IMR-90 (cell line): Measurements from ENCODE around the gene SLC36A1. TPM values are rescaled to one million over a fixed set of nuclear protein-coding genes. Genes with fewer than 3 reads are reported as not detected.

ENCODE experiments used
- ATAC-seq: fragments of 200-7000 bp; cut with Tn5 transposase; 2 replicates; pipeline ENCODE4 v1.9.1; 2020; ENCODE audit warnings: low read depth, mild to moderate bottlenecking, moderate library complexity
- BruUV-seq: library from RNA; stranded (reverse); fragments of 400-500 nt; replicated peaks from 2 replicates; lab custom pipeline; 2021; lab: Mats Ljungman, UMichigan
- CTCF ChIA-PET: fragments of 300-600 bp; formaldehyde crosslinking; extraction: SDS; loops from one replicate; lab custom pipeline; 2021; ENCODE audit warnings: antibody characterized with exemption; lab: Yijun Ruan, JAX
- POLR2A ChIA-PET: fragments of 300-600 bp; sonication (Branson Sonifier 250); formaldehyde crosslinking; loops from one replicate; lab custom pipeline; 2022; ENCODE audit warnings: antibody characterized with exemption; ENCODE audit not compliant: unreplicated experiment; lab: Charles Lee
- DNase-seq: peaks from one replicate; pipeline ENCODE4 v3.0.0; 2013
- H2AFZ ChIP-seq: replicated peaks from 2 replicates; pipeline ENCODE3; 2013; ENCODE audit warnings: low read length, mild to moderate bottlenecking; ENCODE audit not compliant: poor library complexity
- H2AK5ac ChIP-seq: 2 replicates; pipeline ENCODE4 v1.6.1; 2013; ENCODE audit warnings: low read depth, low read length, inconsistent platforms
- H2AK9ac ChIP-seq: replicated peaks from 2 replicates; pipeline ENCODE3; 2013; ENCODE audit warnings: mild to moderate bottlenecking, low read depth, low read length, moderate library complexity; ENCODE audit not compliant: poor library complexity
- H2BK120ac ChIP-seq: 2 replicates; pipeline ENCODE4 v1.6.1; 2013; ENCODE audit warnings: low read depth, low read length, inconsistent platforms
- H2BK15ac ChIP-seq: 3 replicates; pipeline ENCODE4 v1.6.1; 2013; ENCODE audit warnings: low read depth, low read length, inconsistent platforms
- H2BK20ac ChIP-seq: 2 replicates; pipeline ENCODE4 v1.6.1; 2013; ENCODE audit warnings: low read depth, mild to moderate bottlenecking, inconsistent platforms, low read length, moderate library complexity
- H2BK5ac ChIP-seq: 2 replicates; pipeline ENCODE4 v1.6.1; 2013; ENCODE audit warnings: mild to moderate bottlenecking, low read depth, low read length, inconsistent platforms; ENCODE audit not compliant: poor library complexity, severe bottlenecking
- H3K14ac ChIP-seq: replicated peaks from 2 replicates; pipeline ENCODE4 v1.6.1; 2013; ENCODE audit warnings: low read depth, low read length, inconsistent platforms
- H3K18ac ChIP-seq: 2 replicates; pipeline ENCODE4 v1.6.1; 2013; ENCODE audit warnings: low read depth, low read length, control low read depth
- H3K23ac ChIP-seq: 2 replicates; pipeline ENCODE4 v1.6.1; 2013; ENCODE audit warnings: low read depth, low read length, inconsistent platforms
- H3K27ac ChIP-seq: 2 replicates; pipeline ENCODE4 v1.5.1; 2013; ENCODE audit warnings: mild to moderate bottlenecking, control low read depth, low read length; ENCODE audit not compliant: insufficient read depth
- H3K27me3 ChIP-seq: 2 replicates; pipeline ENCODE4 v1.6.1; 2013; ENCODE audit warnings: low read length; ENCODE audit not compliant: control insufficient read depth, insufficient read depth
- H3K36me3 ChIP-seq: 2 replicates; pipeline ENCODE4 v1.6.1; 2013; ENCODE audit warnings: low read length, mixed read lengths; ENCODE audit not compliant: control insufficient read depth, insufficient read depth
- H3K4ac ChIP-seq: 2 replicates; pipeline ENCODE4 v1.6.1; 2013; ENCODE audit warnings: low read depth, low read length, inconsistent platforms
- H3K4me1 ChIP-seq: 2 replicates; pipeline ENCODE4 v1.6.1; 2013; ENCODE audit warnings: low read length, mixed read lengths; ENCODE audit not compliant: control insufficient read depth, insufficient read depth
- H3K4me2 ChIP-seq: 2 replicates; pipeline ENCODE4 v1.6.1; 2013; ENCODE audit warnings: low read depth, mild to moderate bottlenecking, control low read depth, low read length, moderate library complexity
- H3K4me3 ChIP-seq: 2 replicates; pipeline ENCODE4 v1.5.1; 2013; ENCODE audit warnings: low read depth, mild to moderate bottlenecking, control low read depth, low read length, moderate library complexity; ENCODE audit not compliant: insufficient read depth
- H3K56ac ChIP-seq: 2 replicates; pipeline ENCODE4 v1.6.1; 2013; ENCODE audit warnings: low read length, inconsistent platforms; ENCODE audit not compliant: insufficient read depth; ENCODE audit errors: extremely low read depth
- H3K79me1 ChIP-seq, 2 experiments: 2 replicates each; pipeline ENCODE4 v1.6.1; 2013; ENCODE audit warnings: low read length in 2 of 2, inconsistent platforms in 1 of 2, low read depth in 1 of 2
- H3K9ac ChIP-seq: 2 replicates; pipeline ENCODE4 v1.6.1; 2013; ENCODE audit warnings: low read depth, low read length, control low read depth
- H3K9me1 ChIP-seq: 2 replicates; pipeline ENCODE4 v1.6.1; 2013; ENCODE audit warnings: low read length, inconsistent platforms; ENCODE audit not compliant: insufficient read depth
- H3K9me3 ChIP-seq: 2 replicates; pipeline ENCODE4 v1.6.1; 2013; ENCODE audit warnings: low read length; ENCODE audit not compliant: control insufficient read depth, insufficient read depth
- H4K20me1 ChIP-seq: 2 replicates; pipeline ENCODE4 v1.6.1; 2013; ENCODE audit warnings: low read length, inconsistent platforms; ENCODE audit not compliant: insufficient read depth
- H4K5ac ChIP-seq: 2 replicates; pipeline ENCODE4 v1.6.1; 2013; ENCODE audit warnings: mild to moderate bottlenecking, low read depth, low read length, control low read depth
- H4K8ac ChIP-seq, 2 experiments: 2 replicates each; pipeline ENCODE4 v1.6.1; 2013; ENCODE audit warnings: low read depth in 2 of 2, low read length in 2 of 2, control low read depth in 1 of 2, inconsistent platforms in 1 of 2
- H4K91ac ChIP-seq: 2 replicates; pipeline ENCODE4 v1.6.1; 2013; ENCODE audit warnings: low read depth, low read length, inconsistent platforms; ENCODE audit not compliant: insufficient read depth
- CEBPB ChIP-seq: IDR thresholded peaks from 2 replicates; pipeline ENCODE4 v1.6.1; 2012; ENCODE audit warnings: low read depth, low read length, improper control_type of control experiment
- FOS ChIP-seq: fragments of 150-350 bp; IDR thresholded peaks from 2 replicates; pipeline ENCODE4 v1.6.1; 2016; ENCODE audit warnings: low read depth, low read length
- MAFK ChIP-seq: IDR thresholded peaks from 2 replicates; pipeline ENCODE4 v1.6.1; 2012; ENCODE audit warnings: low read depth, low read length, improper control_type of control experiment
- MAZ ChIP-seq: IDR thresholded peaks from 2 replicates; pipeline ENCODE4 v1.6.1; 2012; ENCODE audit warnings: low read depth, mild to moderate bottlenecking, low read length, improper control_type of control experiment, moderate library complexity, borderline replicate concordance
- RCOR1 ChIP-seq: IDR thresholded peaks from 2 replicates; pipeline ENCODE4 v1.6.1; 2012; ENCODE audit warnings: mild to moderate bottlenecking, low read length, improper control_type of control experiment; ENCODE audit not compliant: insufficient replicate concordance
- SMC3 ChIP-seq: fragments of 150-350 bp; IDR thresholded peaks from 2 replicates; pipeline ENCODE4 v1.6.1; 2016; ENCODE audit warnings: low read depth, mild to moderate bottlenecking, antibody characterized with exemption, low read length, moderate library complexity
- WGBS, 2 experiments: methylation state at CpG; one replicate each; pipeline versions ENCODE4 v1.1.5 to v1.1.7; 2013; ENCODE audit warnings: missing lambda C conversion rate in 2 of 2; ENCODE audit not compliant: insufficient read length in 1 of 2; ENCODE audit errors: extremely low coverage in 2 of 2; 5-methylcytosine and 5-hydroxymethylcytosine counted together
- dilution Hi-C: fragments of 300-500 bp; cut with HindIII; formaldehyde crosslinking; loops from one replicate; pipeline ENCODE4 v1.14.3; 2018; ENCODE audit warnings: low sequenced_read_pairs; ENCODE audit not compliant: unreplicated experiment
- in situ Hi-C: fragments of 300-500 bp; cut with MboI; formaldehyde crosslinking; loops from 3 replicates; pipeline ENCODE4 v1.14.3; 2019; ENCODE audit warnings: low sequenced_read_pairs, inconsistent platforms, mixed read lengths
- intact Hi-C: fragments of 100-400 bp; cut with micrococcal nuclease; formaldehyde crosslinking; loops from 2 replicates; pipeline ENCODE4 v1.10.0; 2022
- polyA plus RNA-seq, 3 experiments: library from polyadenylated mRNA; depleted of rRNA; stranded (reverse); fragments of >200 nt; gene quantifications; 2 replicates each; pipeline ENCODE4 v1.2.3, GENCODE V29; 2012; ENCODE audit warnings: low replicate concordance in 1 of 3
- total RNA-seq: library from RNA; depleted of rRNA; stranded (reverse); fragments of >200 nt; gene quantifications from 2 replicates; pipeline ENCODE4 v1.2.3, GENCODE V29; 2012
- TF ChIP-seq, protein P1 (sequence below): fragments of 150-350 bp; IDR thresholded peaks from 2 replicates; pipeline ENCODE4 v1.6.1; 2017; ENCODE audit warnings: mild to moderate bottlenecking, antibody characterized with exemption, low read length, low read depth

SLC36A1 gene
- total and polyA plus RNA-seq, 2 of the 4 experiments (the other 2 are of a cell fraction) = 5.7 to 8.7 TPM

DNA sequence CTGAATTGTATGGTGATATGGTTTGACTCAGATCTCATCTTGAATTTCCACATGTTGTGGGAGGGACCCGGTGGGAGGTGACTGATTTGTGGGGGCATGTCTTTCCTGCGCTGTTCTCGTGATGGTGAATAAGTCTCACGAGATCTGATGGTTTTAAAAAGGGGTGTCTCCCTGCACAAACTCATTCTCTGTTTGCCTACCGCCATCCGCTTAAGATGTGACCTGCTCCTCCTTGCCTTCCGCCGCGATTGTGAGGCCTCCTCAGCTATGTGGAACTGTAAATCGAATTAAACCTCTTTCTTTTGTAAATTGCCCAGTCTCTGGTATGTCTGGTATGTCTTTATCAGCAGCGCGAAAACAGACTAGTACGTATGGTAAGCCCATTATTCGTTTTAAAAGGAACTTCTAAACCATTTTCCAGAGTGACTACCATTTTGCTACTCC lies 48.7 kb downstream of the SLC36A1 start:
- intact Hi-C loops = loop anchor here (1.0 to 5.0 kb wide), 3 partner anchors 49 to 179 kb away; partner anchors contain the start of gene SLC36A1

More for the DNA sequence above, 48.7 kb downstream of the SLC36A1 start:
- H2BK120ac ChIP-seq = no peak overlapping the region
- no peak overlapping the region for H3K56ac ChIP-seq
- no peaks in the 10 kb centered on the region for H3K9me1 ChIP-seq
- no TSS peak for BruUV-seq
- H3K14ac ChIP-seq = no peak overlapping the region
- H3K4ac ChIP-seq = no peak overlapping the region
- H2AFZ ChIP-seq = peak overlapping the region; percentile 56
- ATAC-seq (peak; percentile 36), DNase-seq (peak; percentile 58)
- H3K18ac ChIP-seq = no peak overlapping the region
- no peak overlapping the region for H3K4me3 ChIP-seq
- H3K9ac ChIP-seq = no peak overlapping the region
- no peak overlapping the region for H2AK9ac ChIP-seq
- no peak overlapping the region for H3K4me2 ChIP-seq
- H4K20me1 ChIP-seq = no peaks in the 10 kb centered on the region
- no peak overlapping the region for H4K5ac ChIP-seq
- no peaks in the 10 kb centered on the region for H3K4me1 ChIP-seq
- no peak overlapping the region; the same call in 1 of the 2 replicates for H3K27ac ChIP-seq
- H3K23ac ChIP-seq = peak overlapping the region; percentile 31; the same call in 1 of the 2 replicates
- no peaks in the 10 kb centered on the region for H3K27me3 ChIP-seq
- in situ Hi-C loops (no loop called here), dilution Hi-C loops (no loop called here)
- H4K91ac ChIP-seq = no peak overlapping the region
- 0 out of 2 replicates have a peak overlapping the region, but pooled peaks have one; percentile 3 for H2AK5ac ChIP-seq
- ChIA-PET CTCF (no interaction called here), POLR2A (interaction anchor here (0.6 kb wide), 1 partner anchor 278 kb away, joined by 3 read pairs; no protein-coding TSS in a partner anchor)
- H2BK5ac ChIP-seq = peak overlapping the region; percentile 73
- 40% methylated on average over 5 of the region's 14 CpGs; no CpG with 5 or more reads in 1 of the 2 experiments for WGBS, 2 experiments
- H3K36me3 ChIP-seq = peaks cover 1% of the 10 kb centered on the region; the same call in 1 of the 2 replicates
- 0 out of 2 replicates have a peak overlapping the region, but pooled peaks have one; percentile 23 for H2BK20ac ChIP-seq
- no peaks in the 10 kb centered on the region for H3K9me3 ChIP-seq
- H4K8ac ChIP-seq = peak overlapping the region in 1 of 2 experiments; percentile 63; a peak in 2 of 4 replicates
- TF ChIP-seq MAZ (no peak), SMC3 (no peak), RCOR1 (no peak), CEBPB (no peak), FOS (no peak), MAFK (no peak)
- TF ChIP-seq, protein P1, sequence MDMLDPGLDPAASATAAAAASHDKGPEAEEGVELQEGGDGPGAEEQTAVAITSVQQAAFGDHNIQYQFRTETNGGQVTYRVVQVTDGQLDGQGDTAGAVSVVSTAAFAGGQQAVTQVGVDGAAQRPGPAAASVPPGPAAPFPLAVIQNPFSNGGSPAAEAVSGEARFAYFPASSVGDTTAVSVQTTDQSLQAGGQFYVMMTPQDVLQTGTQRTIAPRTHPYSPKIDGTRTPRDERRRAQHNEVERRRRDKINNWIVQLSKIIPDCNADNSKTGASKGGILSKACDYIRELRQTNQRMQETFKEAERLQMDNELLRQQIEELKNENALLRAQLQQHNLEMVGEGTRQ = no peak
- peaks cover 0 to 6% of the 10 kb centered on the region in 2 experiments; a peak in 1 of 4 replicates for H3K79me1 ChIP-seq
- H2BK15ac ChIP-seq = no peak overlapping the region
